PC-9 (cell line): ENCODE results near the gene TNFRSF1B. TPM values are rescaled to one million over a fixed set of nuclear protein-coding genes. Genes with fewer than 3 reads are reported as not detected.

Source experiments
- BruUV-seq: library from RNA; stranded (reverse); fragments of 400-500 nt; replicated peaks from 2 replicates; lab custom pipeline; 2021; lab: Mats Ljungman, UMichigan
- CTCF ChIA-PET: fragments of 300-600 bp; sonication (Branson Sonifier 250); formaldehyde crosslinking; loops from one replicate; lab custom pipeline; 2022; ENCODE audit warnings: antibody characterized with exemption; lab: Charles Lee
- POLR2A ChIA-PET: fragments of 300-600 bp; sonication (Branson Sonifier 250); formaldehyde crosslinking; loops from one replicate; lab custom pipeline; 2022; ENCODE audit warnings: antibody characterized with exemption; ENCODE audit not compliant: unreplicated experiment; lab: Charles Lee
- DNase-seq, 2 experiments: peaks; one replicate each; pipeline versions ENCODE4 v3.0.0 to v3.0.0-alpha.2; 2015 to 2022; ENCODE audit warnings: mixed read lengths in 1 of 2
- H2AFZ ChIP-seq: fragments of 200-600 bp; sonication (generic); 2 replicates; pipeline ENCODE4 v1.8.1; 2017; ENCODE audit warnings: antibody characterized with exemption
- H3F3A ChIP-seq: fragments of 200-600 bp; sonication (generic); 2 replicates; pipeline ENCODE4 v1.8.1; 2017; ENCODE audit warnings: antibody characterized with exemption, mild to moderate bottlenecking, low read depth; ENCODE audit not compliant: insufficient read depth
- H3K27ac ChIP-seq: fragments of 200-600 bp; sonication (generic); 2 replicates; pipeline ENCODE4 v1.6.1; 2016; ENCODE audit warnings: mixed run types
- H3K27me3 ChIP-seq: fragments of 200-600 bp; sonication (generic); 2 replicates; pipeline ENCODE4 v1.6.1; 2016; ENCODE audit warnings: low read depth, mixed run types; ENCODE audit not compliant: insufficient read depth
- H3K36me3 ChIP-seq: fragments of 200-600 bp; sonication (generic); 2 replicates; pipeline ENCODE4 v1.6.1; 2016; ENCODE audit warnings: low read depth, mixed run types
- H3K4me1 ChIP-seq: fragments of 200-600 bp; sonication (generic); replicated peaks from 2 replicates; pipeline ENCODE4 v1.6.1; 2016; ENCODE audit warnings: mixed run types; ENCODE audit not compliant: insufficient read depth
- H3K4me2 ChIP-seq: fragments of 200-600 bp; sonication (generic); 2 replicates; pipeline ENCODE4 v1.6.1; 2017; ENCODE audit warnings: mixed run types
- H3K4me3 ChIP-seq: fragments of 200-600 bp; sonication (generic); 2 replicates; pipeline ENCODE4 v1.6.1; 2016; ENCODE audit warnings: mixed run types
- H3K79me2 ChIP-seq: fragments of 200-600 bp; sonication (generic); 2 replicates; pipeline ENCODE4 v1.6.1; 2017; ENCODE audit warnings: low read depth, mixed run types
- H3K9me2 ChIP-seq: fragments of 200-600 bp; sonication (generic); 2 replicates; pipeline ENCODE4 v1.8.1; 2017; ENCODE audit warnings: mild to moderate bottlenecking; ENCODE audit not compliant: insufficient read depth
- H3K9me3 ChIP-seq: fragments of 200-600 bp; sonication (generic); 2 replicates; pipeline ENCODE4 v1.8.1; 2016; ENCODE audit warnings: low read depth; ENCODE audit not compliant: insufficient read depth
- H4K20me1 ChIP-seq: fragments of 200-600 bp; sonication (generic); 2 replicates; pipeline ENCODE4 v1.8.1; 2017; ENCODE audit not compliant: insufficient read depth
- EZH2 ChIP-seq: fragments of 200-600 bp; sonication (generic); IDR thresholded peaks from 2 replicates; pipeline ENCODE4 v1.8.0; 2017; ENCODE audit warnings: antibody characterized with exemption, low read depth
- intact Hi-C: fragments of 100-400 bp; cut with micrococcal nuclease; formaldehyde crosslinking; loops from one replicate; pipeline ENCODE4 v1.10.0; 2022; ENCODE audit not compliant: unreplicated experiment
- total RNA-seq: library from RNA; stranded (reverse); gene quantifications from 2 replicates; pipeline ENCODE4 v1.2.3, GENCODE V29; 2021
- TF ChIP-seq, protein P1 (sequence below): fragments of 200-600 bp; sonication (generic); conservative IDR thresholded peaks from 2 replicates; pipeline ENCODE4 v1.6.1; 2017; ENCODE audit warnings: mixed run types, antibody characterized with exemption, mild to moderate bottlenecking, moderate library complexity

Gene TNFRSF1B
- total RNA-seq, 1 experiment from 2014 or later: 2.7 TPM

DNA sequence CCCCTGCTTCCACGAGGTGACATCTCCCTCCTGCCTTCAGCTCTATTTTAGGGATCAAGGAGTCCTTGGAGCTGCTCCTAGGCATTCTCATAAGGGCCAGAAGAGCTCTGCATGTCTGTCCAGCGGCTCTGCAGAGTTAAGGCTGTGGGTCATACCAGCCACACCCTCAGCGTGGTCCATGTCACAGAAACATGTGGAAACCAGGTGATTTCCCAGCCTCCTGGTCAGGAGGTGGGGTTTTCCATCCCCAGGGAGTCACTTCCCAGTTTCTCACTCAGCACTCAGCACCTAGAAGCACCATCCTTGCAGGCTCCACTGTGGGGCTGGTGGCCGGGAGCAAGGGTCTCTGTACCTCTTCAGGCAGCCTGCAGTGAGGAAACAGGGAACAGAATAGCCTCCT lies 1.4 kb upstream of the TNFRSF1B start:
- H3K9me2 ChIP-seq: no peaks in the 10 kb centered on the region
- H3K27ac ChIP-seq: no peak overlapping the region
- peaks cover 19% of the 10 kb centered on the region for H3F3A ChIP-seq
- intact Hi-C loops: no loop called here
- BruUV-seq: no TSS peak
- POLR2A ChIA-PET: no interaction called here
- no peaks in the 10 kb centered on the region for H3K27me3 ChIP-seq
- no peaks in the 10 kb centered on the region for H3K36me3 ChIP-seq
- TF ChIP-seq, protein P1, sequence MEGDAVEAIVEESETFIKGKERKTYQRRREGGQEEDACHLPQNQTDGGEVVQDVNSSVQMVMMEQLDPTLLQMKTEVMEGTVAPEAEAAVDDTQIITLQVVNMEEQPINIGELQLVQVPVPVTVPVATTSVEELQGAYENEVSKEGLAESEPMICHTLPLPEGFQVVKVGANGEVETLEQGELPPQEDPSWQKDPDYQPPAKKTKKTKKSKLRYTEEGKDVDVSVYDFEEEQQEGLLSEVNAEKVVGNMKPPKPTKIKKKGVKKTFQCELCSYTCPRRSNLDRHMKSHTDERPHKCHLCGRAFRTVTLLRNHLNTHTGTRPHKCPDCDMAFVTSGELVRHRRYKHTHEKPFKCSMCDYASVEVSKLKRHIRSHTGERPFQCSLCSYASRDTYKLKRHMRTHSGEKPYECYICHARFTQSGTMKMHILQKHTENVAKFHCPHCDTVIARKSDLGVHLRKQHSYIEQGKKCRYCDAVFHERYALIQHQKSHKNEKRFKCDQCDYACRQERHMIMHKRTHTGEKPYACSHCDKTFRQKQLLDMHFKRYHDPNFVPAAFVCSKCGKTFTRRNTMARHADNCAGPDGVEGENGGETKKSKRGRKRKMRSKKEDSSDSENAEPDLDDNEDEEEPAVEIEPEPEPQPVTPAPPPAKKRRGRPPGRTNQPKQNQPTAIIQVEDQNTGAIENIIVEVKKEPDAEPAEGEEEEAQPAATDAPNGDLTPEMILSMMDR: no peak
- H3K79me2 ChIP-seq: no peaks in the 10 kb centered on the region
- H3K9me3 ChIP-seq: no peaks in the 10 kb centered on the region
- no peak overlapping the region for H3K4me3 ChIP-seq
- H3K4me1 ChIP-seq: peaks cover 32% of the 10 kb centered on the region
- no peaks in the 10 kb centered on the region for H4K20me1 ChIP-seq
- no peak for DNase-seq
- no peak overlapping the region for H2AFZ ChIP-seq
- CTCF ChIA-PET: interaction anchor here (0.6 kb wide), 1 partner anchor 45 kb away, joined by 8 read pairs; no protein-coding TSS in a partner anchor
- H3K4me2 ChIP-seq: no peak overlapping the region

DNA sequence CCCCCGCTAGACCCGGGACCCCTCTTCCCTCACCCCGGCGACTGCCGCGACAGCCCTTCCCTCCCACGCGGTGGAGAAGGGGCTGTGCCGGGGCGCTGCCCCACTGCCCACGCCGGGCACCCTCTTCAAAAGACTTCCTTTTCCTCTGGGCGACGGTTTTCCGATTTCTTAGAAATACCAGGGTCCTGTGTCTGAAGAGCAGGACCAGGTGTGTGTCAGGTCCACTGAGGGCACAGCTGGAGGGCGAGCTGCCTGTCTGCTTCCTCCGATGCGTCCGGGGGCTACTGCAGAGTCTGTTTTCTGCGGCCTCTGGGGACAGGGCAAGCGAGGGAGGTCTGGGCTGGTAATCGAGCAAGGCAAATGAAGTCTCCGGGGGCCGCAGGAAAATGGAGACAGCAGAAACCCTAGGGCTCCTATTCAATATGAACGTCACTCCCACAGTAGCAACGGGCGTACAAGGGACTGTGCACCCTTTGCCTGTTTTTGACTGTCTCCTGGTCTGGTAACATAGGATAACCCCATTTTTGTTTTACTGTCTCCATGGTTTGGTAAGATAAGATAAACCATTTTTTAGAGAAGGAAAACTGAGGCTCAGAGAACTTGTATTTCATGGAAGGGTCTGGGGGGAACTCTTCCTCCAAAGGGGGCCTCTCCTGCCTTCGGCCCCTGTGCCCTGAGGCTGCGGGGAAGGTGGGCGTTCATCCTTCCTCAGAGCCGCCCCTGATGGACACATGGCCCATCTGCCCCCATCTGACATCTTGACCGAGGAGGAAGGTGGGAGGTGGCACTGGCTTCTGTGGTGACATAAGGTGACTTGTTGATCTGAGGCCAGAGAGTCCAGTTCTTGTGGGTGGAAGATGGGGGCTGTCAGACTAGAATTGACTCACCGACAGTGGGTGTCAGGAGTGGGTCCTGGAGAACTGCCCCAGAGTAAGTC lies 970 bp downstream of the TNFRSF1B start:
- no peaks in the 10 kb centered on the region for H3K79me2 ChIP-seq
- no peak overlapping the region for H3K4me2 ChIP-seq
- TF ChIP-seq EZH2: no peak
- TF ChIP-seq, protein P1: no peak
- ChIA-PET CTCF (no interaction called here), POLR2A (no interaction called here)
- no peaks in the 10 kb centered on the region for H4K20me1 ChIP-seq
- no peaks in the 10 kb centered on the region for H3K9me2 ChIP-seq
- no peaks in the 10 kb centered on the region for H3K36me3 ChIP-seq
- BruUV-seq: TSS peak; percentile 45
- no peaks in the 10 kb centered on the region for H3K27me3 ChIP-seq
- intact Hi-C loops: no loop called here
- no peak for DNase-seq
- H3K4me1 ChIP-seq: peaks cover 14% of the 10 kb centered on the region
- H3K9me3 ChIP-seq: no peaks in the 10 kb centered on the region
- no peak overlapping the region for H3K27ac ChIP-seq
- no peaks in the 10 kb centered on the region for H3F3A ChIP-seq
- H2AFZ ChIP-seq: no peak overlapping the region
- H3K4me3 ChIP-seq: no peak overlapping the region; the same call in 1 of the 2 replicates

DNA sequence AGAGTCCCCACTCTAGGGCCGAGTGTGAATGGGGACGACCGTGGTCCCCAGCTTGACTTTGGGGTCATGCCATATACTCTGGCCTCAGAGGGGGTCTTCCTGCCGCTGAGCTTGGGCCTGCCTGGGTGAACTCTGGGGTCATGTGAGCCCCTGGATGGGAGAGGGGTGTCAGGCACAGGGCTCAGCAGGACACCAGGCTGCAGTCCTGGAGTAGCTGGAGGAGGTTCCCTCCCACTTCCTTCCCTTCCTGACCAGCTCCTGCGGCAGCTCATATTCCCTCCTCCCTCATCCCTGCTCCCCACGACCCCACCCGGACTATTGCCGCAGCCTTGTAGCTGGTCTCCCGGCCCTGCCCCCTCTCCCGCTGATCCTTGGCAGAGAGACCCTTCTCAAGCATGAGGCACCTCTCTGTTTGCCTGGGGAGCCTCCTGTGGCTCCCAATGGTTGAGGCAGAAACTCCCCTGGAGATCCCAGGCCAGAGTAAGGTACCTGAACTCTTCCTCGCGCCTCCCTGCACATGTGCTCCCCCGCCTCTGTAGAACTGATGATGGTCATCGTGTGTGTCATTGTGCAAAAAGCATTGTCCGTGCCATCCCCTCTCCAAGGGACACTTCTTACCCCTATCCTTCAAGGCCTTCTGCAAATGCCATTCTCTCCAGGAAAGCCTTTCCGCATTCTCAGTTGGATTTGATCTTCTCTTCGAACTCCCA lies 1.8 kb downstream of the TNFRSF1B start:
- no peak for DNase-seq
- Histone ChIP-seq H3K27me3 (no peaks in the 10 kb centered on the region), H3F3A (no peaks in the 10 kb centered on the region), H3K4me1 (peaks cover 12% of the 10 kb centered on the region), H3K4me2 (no peak overlapping the region), H2AFZ (no peak overlapping the region), H3K27ac (no peak overlapping the region), H3K9me3 (no peaks in the 10 kb centered on the region), H3K36me3 (no peaks in the 10 kb centered on the region), H3K79me2 (no peaks in the 10 kb centered on the region), H3K4me3 (no peak overlapping the region), H3K9me2 (no peaks in the 10 kb centered on the region), H4K20me1 (no peaks in the 10 kb centered on the region)
- POLR2A ChIA-PET: no interaction called here
- CTCF ChIA-PET: interaction anchor here (0.6 kb wide), 1 partner anchor 36 kb away, joined by 3 read pairs; no protein-coding TSS in a partner anchor
- BruUV-seq: no TSS peak
- TF ChIP-seq EZH2: no peak
- TF ChIP-seq, protein P1: no peak
- intact Hi-C loops: no loop called here
